GM10847 (cell line): ENCODE results near the gene AGBL1.

ENCODE experiments used
- POLR2A ChIP-seq: IDR thresholded peaks from 2 replicates; pipeline ENCODE4 v1.6.1; 2011; ENCODE audit not compliant: insufficient read length; ENCODE audit errors: extremely low read depth

AGBL1 gene

DNA sequence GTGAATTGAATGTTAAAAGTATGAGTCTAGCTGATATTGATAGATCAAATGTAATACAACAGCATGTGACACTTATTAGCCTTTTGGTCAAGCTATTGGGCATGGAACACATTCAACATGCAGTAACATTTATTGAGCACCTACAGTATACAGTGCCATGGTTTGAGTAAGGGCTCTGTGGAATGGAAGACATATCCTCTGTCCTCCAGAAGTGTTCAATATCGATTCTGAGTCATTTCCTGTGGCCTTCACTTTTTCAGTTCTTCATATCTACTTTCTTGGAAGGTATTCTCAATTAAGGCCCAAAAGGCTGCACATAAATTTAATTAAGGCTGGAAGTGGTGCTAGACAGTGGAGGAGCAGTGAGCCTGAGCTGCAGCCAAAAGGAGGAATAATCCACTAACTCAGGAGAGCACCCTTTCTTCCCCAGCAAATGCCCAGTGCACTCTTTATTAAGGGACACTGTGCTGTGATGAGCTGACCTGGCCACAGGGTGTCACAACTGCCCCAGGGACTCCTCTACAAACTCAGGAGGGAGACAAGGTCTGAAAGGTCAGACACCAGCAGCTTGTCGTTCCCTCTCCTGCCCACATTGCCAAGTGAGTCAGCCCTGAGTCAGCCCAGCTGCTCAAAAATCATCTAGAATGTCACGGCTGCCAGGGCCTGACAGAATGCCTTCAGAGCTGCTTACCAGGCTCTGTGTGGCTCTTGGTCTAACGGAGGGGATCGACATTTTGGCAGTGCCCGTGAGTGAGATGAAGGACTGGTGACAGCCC lies 544.8 kb downstream of the AGBL1 start:
- no peak for TF ChIP-seq POLR2A

GRCh38 chr15:86629409-86630356 lies 550.0 kb downstream of the AGBL1 start:
- TF ChIP-seq POLR2A, result no peak

GRCh38 chr15:86630946-86631345 lies 551.3 kb downstream of the AGBL1 start:
- TF ChIP-seq POLR2A, result no peak

DNA sequence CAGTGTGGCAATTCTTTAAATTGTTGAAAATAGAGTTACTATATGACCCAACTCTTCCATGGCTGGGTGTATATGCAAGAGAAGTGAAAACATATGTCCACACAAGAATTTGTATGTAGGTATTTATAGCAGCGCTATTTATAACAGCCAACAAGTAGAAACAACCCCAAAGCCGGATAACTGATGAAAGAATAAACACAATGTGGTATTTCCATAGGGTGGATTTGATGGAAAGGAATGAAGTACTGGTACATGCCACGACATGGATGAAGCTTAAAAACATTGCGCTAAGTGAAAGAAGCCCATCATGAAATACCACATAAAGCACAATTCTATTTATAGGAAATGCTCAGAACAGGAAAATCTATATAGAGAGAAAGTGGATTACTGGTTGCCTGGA lies 554.5 kb downstream of the AGBL1 start:
- TF ChIP-seq POLR2A, result no peak

GRCh38 chr15:86634992-86635638 lies 555.4 kb downstream of the AGBL1 start:
- TF ChIP-seq POLR2A, result no peak

DNA sequence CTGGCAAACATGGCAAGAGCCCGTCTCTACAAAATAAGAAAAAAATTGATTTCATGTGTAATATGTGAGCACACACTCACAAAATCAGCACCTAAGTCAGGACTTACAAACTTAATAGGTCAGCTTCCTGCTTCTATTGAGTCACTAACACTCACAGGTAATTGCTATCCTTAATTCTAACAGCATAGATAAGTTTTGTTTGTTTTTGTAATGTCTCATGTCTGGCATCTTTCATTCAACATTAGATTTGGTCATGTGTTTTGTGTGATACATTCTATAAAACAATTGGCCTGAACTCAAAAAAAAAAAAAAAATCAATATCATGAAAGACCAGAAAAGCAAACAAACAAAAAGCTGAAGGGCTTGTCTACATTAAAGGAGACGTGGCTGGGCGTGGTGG lies 564.7 kb downstream of the AGBL1 start:
- no peak for TF ChIP-seq POLR2A

- no peak for TF ChIP-seq POLR2A
Measured at GRCh38 chr15:86645925-86646500, 566.3 kb downstream of the AGBL1 start.

- TF ChIP-seq POLR2A, result no peak
Measured at GRCh38 chr15:86647810-86648440, 568.3 kb downstream of the AGBL1 start.

- no peak for TF ChIP-seq POLR2A
Measured at GRCh38 chr15:86649277-86649676, 569.6 kb downstream of the AGBL1 start.

- no peak for TF ChIP-seq POLR2A
Measured at GRCh38 chr15:86650094-86650493, 570.4 kb downstream of the AGBL1 start.

DNA sequence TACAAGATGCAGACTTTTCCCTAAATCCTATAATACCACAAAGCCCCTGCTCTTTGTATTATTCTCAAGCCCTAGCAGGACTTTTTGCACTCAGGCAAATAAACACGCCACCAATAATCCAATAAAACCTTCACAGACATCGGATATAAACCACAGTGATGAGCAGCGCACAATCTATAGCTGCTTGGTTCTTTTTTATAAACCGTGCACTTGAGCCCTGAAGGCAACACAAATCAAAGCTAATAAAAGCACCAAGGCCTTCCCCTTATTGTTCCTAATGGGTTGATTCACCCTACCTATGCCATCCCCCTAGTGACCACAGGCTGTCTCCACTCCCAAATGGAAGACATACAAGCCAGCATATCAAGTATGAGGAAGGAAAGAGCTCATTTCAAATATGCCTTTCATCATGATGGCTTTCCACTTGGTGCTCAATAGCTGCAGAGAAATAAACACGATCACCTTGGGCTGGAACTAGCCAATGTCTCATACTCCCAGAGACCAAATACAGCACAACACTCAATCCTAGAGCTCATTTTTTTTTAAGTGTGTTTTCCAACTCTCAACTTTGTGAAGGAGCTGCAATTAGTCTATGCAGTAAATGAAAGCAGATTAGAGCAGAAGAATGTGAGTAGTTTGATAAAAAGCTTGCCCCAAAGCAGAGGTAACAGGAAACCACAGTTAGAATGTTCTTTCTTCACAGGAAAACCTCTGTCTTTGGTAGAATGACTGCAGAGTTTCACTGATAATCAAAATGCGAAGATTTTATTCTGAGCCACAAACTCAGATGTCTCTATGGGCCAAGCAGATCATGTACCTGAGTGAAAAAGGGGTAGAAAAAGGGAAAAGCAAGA lies 573.9 kb downstream of the AGBL1 start:
- no peak for TF ChIP-seq POLR2A

GRCh38 chr15:86654501-86654900 lies 574.8 kb downstream of the AGBL1 start:
- TF ChIP-seq POLR2A, result no peak

DNA sequence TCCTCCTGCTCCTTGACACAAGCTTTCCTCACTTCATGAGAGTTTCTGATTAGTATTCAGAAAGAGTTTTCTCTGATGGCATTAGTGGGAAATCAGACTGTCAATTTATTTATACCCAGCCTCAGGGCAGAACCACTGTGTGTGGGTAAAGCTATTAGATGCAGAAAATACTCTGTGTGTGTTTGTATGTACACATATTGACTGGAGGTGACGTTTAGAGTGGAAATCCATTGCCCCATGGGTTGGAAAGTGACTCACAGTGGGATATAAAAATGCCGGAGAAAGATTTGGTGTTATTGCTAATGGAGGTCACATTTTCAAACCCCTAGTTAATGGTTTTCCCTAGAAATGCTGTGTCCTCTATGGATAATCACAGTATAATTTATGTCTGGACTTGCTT lies 577.6 kb downstream of the AGBL1 start:
- TF ChIP-seq POLR2A, result no peak
